GM21447 (cell line): ENCODE measurements around the gene ARL5C.

Experiments used
- ATAC-seq: cut with Tn5 transposase; IDR thresholded peaks from one replicate; pipeline ENCODE4 v1.9.1; 2021; ENCODE audit not compliant: unreplicated experiment

The ARL5C gene, protein sequence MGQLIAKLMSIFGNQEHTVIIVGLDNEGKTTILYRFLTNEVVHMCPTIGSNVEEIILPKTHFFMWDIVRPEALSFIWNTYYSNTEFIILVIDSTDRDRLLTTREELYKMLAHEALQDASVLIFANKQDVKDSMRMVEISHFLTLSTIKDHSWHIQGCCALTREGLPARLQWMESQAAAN

DNA sequence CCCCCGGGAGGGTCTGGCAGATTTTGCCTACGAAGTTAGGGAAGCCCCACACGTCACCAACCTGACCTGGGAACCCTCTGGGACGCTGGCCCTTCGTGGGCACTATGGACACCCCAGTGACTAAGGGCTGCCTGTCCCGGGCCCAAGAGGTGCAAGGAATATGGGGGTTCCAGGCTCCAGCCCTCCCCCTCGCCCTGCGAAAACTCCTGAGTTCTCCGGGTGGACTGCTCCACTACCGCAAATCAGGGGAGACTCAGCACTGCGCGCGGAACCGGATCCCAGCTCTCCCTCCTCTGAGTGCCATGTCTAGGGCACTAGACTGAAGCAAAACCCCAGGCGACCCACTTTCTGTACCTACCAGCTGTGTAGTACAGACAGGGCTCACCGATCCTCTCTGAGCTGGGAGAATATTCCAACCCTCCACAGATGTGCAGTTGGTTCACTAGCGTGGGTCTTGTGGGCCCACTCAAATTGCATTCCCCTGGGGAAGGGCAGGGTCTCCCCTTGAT is at the start of gene ARL5C:
TSS of gene ARL5C (minus strand) at position 321 of the 509 bp plus-strand sequence. CDS start 401 bp downstream, outside the sequence.
- ATAC-seq, result no peak

- no peak for ATAC-seq
Observed at GRCh38 chr17:39213852-39214251, 47.9 kb upstream of the ARL5C start.

- ATAC-seq, result no peak
Observed at GRCh38 chr17:39212841-39213480, 47.0 kb upstream of the ARL5C start.

- ATAC-seq, result no peak
Observed at GRCh38 chr17:39212195-39212810, 46.3 kb upstream of the ARL5C start.

- ATAC-seq, result no peak
Observed at GRCh38 chr17:39210093-39210434, 44.1 kb upstream of the ARL5C start.

DNA sequence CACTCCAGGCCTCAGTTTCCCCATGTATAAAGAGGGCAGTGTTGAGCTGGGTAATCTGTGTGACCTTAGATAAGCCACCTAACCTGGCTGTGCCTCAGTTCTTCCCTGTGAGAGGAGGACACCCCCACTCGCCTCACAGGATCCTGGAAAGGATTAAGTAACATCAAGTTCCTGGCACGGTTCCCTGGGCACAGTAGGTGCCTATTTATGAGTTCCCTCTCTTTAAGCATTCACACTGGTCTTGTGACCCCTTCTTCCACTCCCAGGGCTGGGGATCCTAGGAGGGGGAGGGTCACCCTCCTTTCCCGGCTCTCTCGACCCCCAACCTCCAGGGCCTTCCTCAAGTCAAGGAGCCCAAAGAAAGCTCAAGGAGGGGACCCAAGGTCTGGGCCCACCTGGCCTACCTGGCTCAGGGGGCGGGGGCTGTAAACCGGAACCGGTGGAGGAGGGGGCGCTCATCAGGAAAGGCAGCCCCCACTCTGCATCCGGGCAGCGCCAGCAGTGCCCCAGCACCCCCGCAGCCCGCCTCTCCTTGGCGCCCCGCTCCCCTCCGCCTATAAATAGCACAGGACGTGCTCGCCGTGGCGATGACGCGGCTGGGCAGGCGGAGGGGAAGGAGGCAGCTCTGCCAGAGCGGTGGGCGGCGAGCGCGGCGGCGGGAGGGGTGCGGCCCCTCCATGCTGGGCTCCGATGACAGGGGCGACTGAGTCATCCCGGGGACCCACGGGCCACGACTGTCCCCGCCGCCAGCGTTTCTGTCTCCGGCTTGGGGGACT is 43.5 kb upstream of the ARL5C start:
- ATAC-seq, result no peak

DNA sequence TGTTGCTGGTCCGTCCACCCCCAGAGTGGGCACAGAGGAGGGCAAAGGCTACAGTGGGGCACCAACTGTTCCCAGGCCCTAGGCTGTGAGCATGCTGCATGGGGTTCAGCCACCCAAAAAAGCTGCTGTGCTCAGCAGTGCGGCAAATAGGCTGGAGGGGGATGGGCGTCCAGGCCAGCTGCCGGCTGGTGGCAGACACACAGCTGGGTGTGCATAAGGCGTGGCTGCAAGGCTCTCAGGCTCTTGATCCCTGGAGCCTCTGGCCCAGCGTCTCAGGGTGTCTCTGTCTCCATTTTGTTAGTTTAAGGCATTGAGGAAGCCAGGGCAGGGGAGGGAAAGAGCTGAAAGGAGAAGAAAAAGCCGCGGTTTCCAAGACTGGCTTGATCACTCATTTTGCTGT is 42.9 kb upstream of the ARL5C start:
- ATAC-seq, result peak; percentile 61

- no peak for ATAC-seq
Observed at GRCh38 chr17:39208136-39208535, 42.2 kb upstream of the ARL5C start.

- ATAC-seq, result no peak
Observed at GRCh38 chr17:39205112-39205526, 39.2 kb upstream of the ARL5C start.

- no peak for ATAC-seq
Observed at GRCh38 chr17:39204245-39204644, 38.3 kb upstream of the ARL5C start.

GRCh38 chr17:39200957-39201510 is 35.1 kb upstream of the ARL5C start:
- ATAC-seq, result no peak

GRCh38 chr17:39200070-39200879 is 34.3 kb upstream of the ARL5C start, which contains the start of gene RPL19:
TSS of gene RPL19 (plus strand) at chr17:39200283. CDS start at chr17:39200345, 62 bp downstream.
- ATAC-seq, result peak; percentile 48

GRCh38 chr17:39199820-39200069 is 33.8 kb upstream of the ARL5C start:
- ATAC-seq, result peak; percentile 51

DNA sequence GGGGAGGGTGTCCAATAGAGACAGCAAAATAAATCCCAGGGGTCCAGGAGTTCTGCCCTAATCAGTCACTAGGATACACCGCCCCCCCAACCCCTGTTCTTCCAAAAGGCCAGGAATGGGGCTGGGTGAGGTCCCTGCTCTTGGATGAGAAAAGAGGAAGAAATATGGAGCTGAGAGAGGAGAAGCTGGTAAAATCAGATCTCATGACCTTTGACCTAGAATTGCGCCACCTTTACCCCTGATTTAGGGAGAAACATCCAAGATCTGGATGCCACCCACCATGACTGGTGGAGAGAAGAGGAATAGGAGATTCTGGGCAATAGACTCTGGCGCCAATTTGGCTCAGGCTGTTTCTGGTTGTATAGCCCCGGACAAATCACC is 32.2 kb upstream of the ARL5C start:
- no peak for ATAC-seq

DNA sequence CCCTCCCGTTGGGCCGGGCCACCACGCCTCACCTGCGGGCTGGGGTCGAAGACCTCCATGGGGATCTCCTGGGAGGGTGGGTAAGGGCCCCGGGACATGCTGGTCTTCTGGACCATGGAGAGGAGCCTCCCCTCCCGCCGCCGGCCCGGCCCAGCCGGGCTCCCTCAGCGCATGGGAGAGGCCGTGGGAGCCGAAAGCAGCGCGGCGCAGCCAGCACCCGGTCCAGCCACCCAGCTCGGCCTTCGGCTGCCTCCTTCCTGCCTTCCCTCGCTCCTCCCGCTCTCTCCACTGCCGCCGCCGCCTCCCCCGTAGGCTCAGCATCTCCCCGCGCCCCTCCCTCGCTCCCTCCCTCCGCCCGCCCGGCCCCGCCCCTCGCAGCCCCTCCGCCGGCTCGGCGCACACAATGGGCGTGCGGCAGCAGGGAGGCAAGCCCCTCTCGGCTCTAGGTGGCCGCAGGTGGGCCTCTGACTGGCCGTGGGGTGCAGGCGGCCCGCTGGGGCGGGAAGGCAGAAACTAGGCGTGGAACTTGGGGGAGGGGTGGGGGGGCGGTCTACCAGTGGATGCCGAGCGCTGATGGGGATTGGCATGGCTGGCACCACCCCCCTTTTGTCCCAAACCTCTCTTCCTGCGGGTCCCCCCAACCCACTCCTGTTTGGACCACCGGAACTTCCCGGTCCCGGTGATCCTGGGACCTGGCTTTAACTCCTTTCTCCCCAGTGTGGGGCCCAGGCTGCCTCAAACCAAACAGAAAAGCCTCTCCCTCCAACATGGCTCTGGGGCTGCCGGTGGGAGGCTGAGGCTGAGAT is 31.6 kb upstream of the ARL5C start, which contains the start of gene CACNB1:
TSS of gene CACNB1 (minus strand) at position 290 of the 806 bp plus-strand sequence. CDS start at position 116, 174 bp downstream.
- no peak for ATAC-seq

DNA sequence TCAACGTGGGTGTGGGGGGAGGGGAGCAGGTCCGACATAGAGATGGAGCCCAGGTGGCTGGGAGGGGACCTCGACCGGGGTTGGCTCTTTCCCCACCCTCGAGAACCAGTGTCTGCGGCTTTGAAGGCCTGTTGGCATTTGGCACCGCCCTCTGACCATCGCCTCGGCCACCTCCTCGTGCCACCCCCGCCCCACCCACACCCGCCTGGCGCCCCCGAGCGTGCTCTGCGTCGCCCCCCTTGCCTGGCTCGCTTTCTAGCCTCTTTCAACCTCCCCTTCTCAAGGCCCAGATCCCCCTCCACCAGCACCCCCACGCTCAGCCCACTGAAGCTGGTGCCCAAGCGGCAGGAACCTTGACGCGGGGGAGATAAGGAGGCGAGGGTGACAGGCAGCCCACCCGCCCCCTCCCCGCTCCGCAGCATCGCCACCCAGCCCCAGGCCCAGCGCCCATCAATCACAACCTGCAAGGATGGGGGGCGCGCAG is 30.9 kb upstream of the ARL5C start:
- no peak for ATAC-seq

DNA sequence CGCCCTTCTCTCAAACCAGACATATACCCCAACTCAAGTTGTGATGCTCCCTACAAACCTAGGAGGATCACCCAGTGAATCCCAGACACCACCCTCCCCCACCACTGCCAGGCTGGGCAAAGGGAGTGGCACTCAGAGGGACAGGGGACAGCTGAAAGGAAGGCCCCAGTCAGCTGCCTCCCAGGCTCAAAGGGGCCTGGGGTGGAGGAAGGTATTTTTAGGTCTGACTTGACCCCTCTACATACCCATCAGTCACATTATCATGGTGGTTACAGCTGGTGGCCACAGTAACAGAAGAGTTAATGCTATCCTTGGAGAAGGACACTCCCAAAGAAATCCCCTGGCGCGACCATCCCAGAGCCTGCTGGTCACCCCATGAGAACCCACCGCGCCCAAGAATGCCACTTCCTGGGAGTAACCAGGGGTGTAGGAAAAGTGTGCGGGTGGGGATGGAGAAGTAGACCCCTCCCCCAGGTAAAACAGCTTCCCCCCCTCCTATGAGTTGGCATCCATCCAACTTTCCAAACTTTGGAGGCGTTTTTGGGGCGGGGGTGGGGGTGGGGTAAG is 30.4 kb upstream of the ARL5C start:
- ATAC-seq, result no peak

GRCh38 chr17:39195568-39196160 is 29.7 kb upstream of the ARL5C start:
- ATAC-seq, result no peak
